GM23248 (cell line): ENCODE results near the gene ATF5.

Experiments
- EZH2 ChIP-seq: fragments of 200-600 bp; sonication (generic); IDR thresholded peaks from 2 replicates; pipeline ENCODE4 v1.6.1; 2018; ENCODE audit warnings: antibody characterized with exemption, mild to moderate bottlenecking; ENCODE audit not compliant: insufficient read depth, poor library complexity, severe bottlenecking
- EZH2phosphoT487 ChIP-seq: fragments of 200-600 bp; sonication (generic); IDR thresholded peaks from 2 replicates; pipeline ENCODE4 v1.6.1; 2018; ENCODE audit warnings: antibody characterized with exemption, moderate library complexity, mild to moderate bottlenecking, low read depth; ENCODE audit not compliant: insufficient read depth

DNA sequence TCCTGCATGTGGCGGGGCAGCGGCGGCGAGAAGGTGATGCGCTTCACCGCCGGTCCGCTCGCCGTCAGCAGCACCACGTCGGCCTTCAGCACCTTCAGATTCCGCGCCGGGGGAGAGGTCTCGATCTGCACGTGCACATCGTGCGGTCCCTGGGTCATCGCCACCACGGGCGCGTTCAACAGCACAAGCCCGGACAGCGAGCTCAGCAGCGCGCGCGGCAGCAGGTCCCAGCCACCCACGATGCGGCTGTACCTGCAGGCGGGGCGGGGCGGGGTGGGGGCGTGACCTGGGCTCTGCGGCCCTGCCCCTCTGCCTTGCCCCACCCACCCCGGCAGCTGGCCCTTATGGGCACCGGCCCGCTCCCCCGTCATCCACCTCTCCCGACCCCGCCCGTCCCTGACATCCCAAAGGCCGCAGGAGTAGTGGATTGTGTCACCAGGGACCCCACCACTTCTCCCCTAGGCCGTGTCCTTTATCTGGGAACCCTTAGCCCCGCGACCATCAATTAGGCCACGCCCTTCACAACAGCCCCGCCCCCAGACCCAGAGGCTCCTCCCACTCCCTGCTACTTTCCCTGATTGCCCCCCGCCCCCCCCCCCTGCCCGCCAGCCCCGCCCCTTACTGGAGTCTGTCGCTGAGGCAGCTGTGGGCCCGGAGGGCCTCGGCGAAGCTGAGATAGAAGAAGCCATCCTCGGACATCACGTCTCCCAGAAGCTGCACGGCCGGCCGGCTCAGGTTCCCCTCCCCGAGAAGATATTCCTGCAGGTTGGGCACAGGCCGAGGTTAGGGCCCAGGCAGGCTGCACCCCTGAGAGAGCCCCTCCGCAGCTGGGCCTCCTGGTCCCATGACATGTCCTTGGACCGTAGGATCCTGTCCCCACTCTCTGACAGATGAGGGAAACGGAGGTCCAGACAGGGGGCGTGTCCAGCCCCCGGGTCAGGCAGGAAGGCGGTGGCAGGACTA lies 38.4 kb upstream of the ATF5 start:
- TF ChIP-seq EZH2 (no peak), EZH2phosphoT487 (no peak)
